GM19193 (cell line): ENCODE results near the gene DCAF5.

Source experiments
- POLR2A ChIP-seq: IDR thresholded peaks from 4 replicates; pipeline ENCODE4 v1.6.1; 2011; ENCODE audit not compliant: insufficient read depth, insufficient read length; ENCODE audit errors: extremely low read depth

The DCAF5 gene

GRCh38 chr14:69151458-69152180 is 1.3 kb downstream of the DCAF5 start:
- TF ChIP-seq POLR2A, result no peak

GRCh38 chr14:69149461-69150244 is 3.3 kb downstream of the DCAF5 start:
- TF ChIP-seq POLR2A, result no peak

GRCh38 chr14:69142101-69142500 is 10.8 kb downstream of the DCAF5 start:
- TF ChIP-seq POLR2A, result no peak

- TF ChIP-seq POLR2A, result no peak
These were observed 11.4 kb downstream of the DCAF5 start for GRCh38 chr14:69141550-69141949.

- TF ChIP-seq POLR2A, result no peak
These were observed 13.2 kb downstream of the DCAF5 start for GRCh38 chr14:69139743-69140142.

GRCh38 chr14:69137843-69138535 is 14.9 kb downstream of the DCAF5 start:
- TF ChIP-seq POLR2A, result no peak

- TF ChIP-seq POLR2A, result no peak
These were observed 15.5 kb downstream of the DCAF5 start for GRCh38 chr14:69137416-69137815.

- TF ChIP-seq POLR2A, result no peak
These were observed 17.8 kb downstream of the DCAF5 start for GRCh38 chr14:69135133-69135532.

GRCh38 chr14:69133206-69134125 is 19.5 kb downstream of the DCAF5 start:
- TF ChIP-seq POLR2A, result no peak

GRCh38 chr14:69132513-69133181 is 20.3 kb downstream of the DCAF5 start:
- TF ChIP-seq POLR2A, result no peak

GRCh38 chr14:69131176-69131575 is 21.7 kb downstream of the DCAF5 start:
- no peak for TF ChIP-seq POLR2A

- no peak for TF ChIP-seq POLR2A
These were observed 23.5 kb downstream of the DCAF5 start for GRCh38 chr14:69129264-69129880.

- TF ChIP-seq POLR2A, result no peak
These were observed 34.6 kb downstream of the DCAF5 start for GRCh38 chr14:69118305-69118704.
